Nephron (organoid): ENCODE data around the gene PEX5L.

ENCODE experiments used
- H3K27ac Mint-ChIP-seq, 3 experiments: 2 replicates each; pipeline ENCODE4 v1.8.0; 2020; ENCODE audit warnings: mixed read lengths in 3 of 3, mild to moderate bottlenecking in 2 of 3, moderate library complexity in 1 of 3
- H3K27me3 Mint-ChIP-seq: 2 replicates; pipeline ENCODE4 v1.8.0; 2021; ENCODE audit warnings: low read depth, mild to moderate bottlenecking, moderate library complexity, mixed read lengths
- H3K36me3 Mint-ChIP-seq: 2 replicates; pipeline ENCODE4 v1.8.0; 2020; ENCODE audit warnings: low read depth, mixed read lengths
- H3K4me1 Mint-ChIP-seq: 2 replicates; pipeline ENCODE4 v1.8.0; 2020; ENCODE audit warnings: mixed read lengths
- H3K4me3 Mint-ChIP-seq, 3 experiments: 2 replicates each; pipeline ENCODE4 v1.8.0; 2020; ENCODE audit warnings: mild to moderate bottlenecking in 3 of 3, mixed read lengths in 3 of 3, moderate library complexity in 2 of 3
- H3K9me3 Mint-ChIP-seq: 2 replicates; pipeline ENCODE4 v1.8.0; 2020; ENCODE audit warnings: mixed read lengths
- TF ChIP-seq, protein P1 (sequence below), 3 experiments: fragments of 200-600 bp; sonication (generic); IDR thresholded peaks; one replicate each; pipeline ENCODE4 v1.5.0; 2021; ENCODE audit warnings: antibody characterized with exemption in 3 of 3; ENCODE audit not compliant: unreplicated experiment in 3 of 3

Gene PEX5L

DNA sequence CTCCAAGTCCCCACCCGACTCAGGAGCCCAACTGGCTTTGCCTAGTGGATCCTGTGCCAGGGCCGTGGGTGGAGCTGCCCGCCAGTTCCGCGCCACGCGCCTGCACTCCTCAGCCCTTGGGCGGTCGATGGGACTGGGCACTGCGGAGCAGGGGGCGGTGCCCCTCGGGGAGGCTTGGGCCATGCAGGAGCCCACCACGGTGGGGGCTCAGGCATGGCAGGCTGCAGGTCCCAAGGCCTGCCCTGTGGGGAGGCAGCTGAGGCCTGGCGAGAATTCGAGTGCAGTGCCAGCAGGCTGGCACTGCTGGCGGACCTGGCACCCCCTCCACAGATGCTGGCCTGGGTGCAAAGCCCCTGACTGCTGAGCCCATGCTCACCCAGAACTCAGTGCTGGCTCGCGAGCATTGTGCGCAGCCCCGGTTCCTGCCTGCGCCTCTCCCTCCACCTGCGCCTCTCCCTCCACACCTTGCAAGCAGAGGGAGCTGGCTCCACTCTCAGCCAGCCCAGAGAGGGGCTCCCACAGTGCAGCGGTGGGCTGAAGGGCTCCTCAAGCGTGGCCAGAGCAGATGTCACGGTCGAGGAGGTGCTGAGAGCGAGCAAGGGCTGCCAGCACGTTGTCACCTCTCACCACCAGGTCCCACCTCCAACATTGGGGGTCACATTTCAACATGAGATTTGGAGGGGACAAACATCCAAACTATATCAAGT is 261.2 kb downstream of the PEX5L start:
- Mint-ChIP-seq H3K27me3 (no peaks in the 10 kb centered on the region), H3K9me3 (peaks cover 13% of the 10 kb centered on the region), H3K4me3 (no peak overlapping the region), H3K27ac (no peak overlapping the region), H3K36me3 (peaks cover 66% of the 10 kb centered on the region), H3K4me1 (no peaks in the 10 kb centered on the region)
- TF ChIP-seq, protein P1, sequence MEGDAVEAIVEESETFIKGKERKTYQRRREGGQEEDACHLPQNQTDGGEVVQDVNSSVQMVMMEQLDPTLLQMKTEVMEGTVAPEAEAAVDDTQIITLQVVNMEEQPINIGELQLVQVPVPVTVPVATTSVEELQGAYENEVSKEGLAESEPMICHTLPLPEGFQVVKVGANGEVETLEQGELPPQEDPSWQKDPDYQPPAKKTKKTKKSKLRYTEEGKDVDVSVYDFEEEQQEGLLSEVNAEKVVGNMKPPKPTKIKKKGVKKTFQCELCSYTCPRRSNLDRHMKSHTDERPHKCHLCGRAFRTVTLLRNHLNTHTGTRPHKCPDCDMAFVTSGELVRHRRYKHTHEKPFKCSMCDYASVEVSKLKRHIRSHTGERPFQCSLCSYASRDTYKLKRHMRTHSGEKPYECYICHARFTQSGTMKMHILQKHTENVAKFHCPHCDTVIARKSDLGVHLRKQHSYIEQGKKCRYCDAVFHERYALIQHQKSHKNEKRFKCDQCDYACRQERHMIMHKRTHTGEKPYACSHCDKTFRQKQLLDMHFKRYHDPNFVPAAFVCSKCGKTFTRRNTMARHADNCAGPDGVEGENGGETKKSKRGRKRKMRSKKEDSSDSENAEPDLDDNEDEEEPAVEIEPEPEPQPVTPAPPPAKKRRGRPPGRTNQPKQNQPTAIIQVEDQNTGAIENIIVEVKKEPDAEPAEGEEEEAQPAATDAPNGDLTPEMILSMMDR (IDR thresholded peaks at IDR 0.05; ENCODE audit: unreplicated experiment in 3 of 3): no peak

DNA sequence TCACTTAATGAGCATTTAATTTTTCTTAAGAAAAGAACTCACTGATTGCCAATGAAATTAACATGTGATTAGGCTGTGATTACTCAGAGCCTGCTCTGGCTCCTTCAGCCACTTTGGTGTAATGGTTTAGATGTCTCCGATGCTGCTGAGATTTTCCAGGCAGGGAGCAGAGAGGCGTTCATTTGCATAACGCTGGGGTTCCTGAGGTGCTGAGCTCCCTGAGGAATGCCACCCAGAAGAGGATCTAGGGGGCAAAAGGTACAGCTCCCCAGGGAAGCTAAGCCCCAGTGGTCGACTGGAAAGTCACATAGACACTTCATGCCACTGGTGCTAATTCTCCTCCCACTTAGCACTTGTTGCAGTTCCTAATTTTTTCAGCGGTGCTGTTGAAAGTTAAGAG is 264.4 kb downstream of the PEX5L start:
- H3K27me3 Mint-ChIP-seq: no peaks in the 10 kb centered on the region
- H3K4me1 Mint-ChIP-seq: no peaks in the 10 kb centered on the region
- peaks cover 9% of the 10 kb centered on the region for H3K9me3 Mint-ChIP-seq
- TF ChIP-seq, protein P1 (IDR thresholded peaks at IDR 0.05; ENCODE audit: unreplicated experiment in 3 of 3): no peak
- no peak overlapping the region for H3K4me3 Mint-ChIP-seq
- no peak overlapping the region for H3K27ac Mint-ChIP-seq
- H3K36me3 Mint-ChIP-seq: peaks cover 50% of the 10 kb centered on the region

DNA sequence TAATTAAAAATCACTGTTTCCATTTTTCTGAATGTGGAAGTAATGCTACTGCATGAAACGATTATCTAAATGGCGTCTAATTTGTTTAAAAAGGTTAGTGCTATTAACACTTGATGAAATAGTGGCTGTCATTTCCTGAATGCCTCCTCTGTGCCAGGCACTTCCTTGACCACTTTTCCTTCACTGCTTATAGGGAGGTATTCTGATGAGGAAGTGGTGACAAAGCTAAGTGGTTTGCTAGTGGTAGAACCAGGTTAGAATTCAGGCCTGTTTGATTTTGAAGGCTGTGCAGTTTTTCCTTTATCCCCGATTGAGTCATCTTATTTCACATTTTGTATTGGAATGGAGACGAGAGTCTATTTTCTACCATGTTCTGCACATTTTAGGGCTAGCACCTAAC is 264.9 kb downstream of the PEX5L start:
- H3K27me3 Mint-ChIP-seq: no peaks in the 10 kb centered on the region
- H3K9me3 Mint-ChIP-seq: peaks cover 9% of the 10 kb centered on the region
- TF ChIP-seq, protein P1 (IDR thresholded peaks at IDR 0.05; ENCODE audit: unreplicated experiment in 3 of 3): no peak
- H3K36me3 Mint-ChIP-seq: peaks cover 50% of the 10 kb centered on the region
- H3K27ac Mint-ChIP-seq: no peak overlapping the region
- H3K4me3 Mint-ChIP-seq: no peak overlapping the region
- no peaks in the 10 kb centered on the region for H3K4me1 Mint-ChIP-seq

DNA sequence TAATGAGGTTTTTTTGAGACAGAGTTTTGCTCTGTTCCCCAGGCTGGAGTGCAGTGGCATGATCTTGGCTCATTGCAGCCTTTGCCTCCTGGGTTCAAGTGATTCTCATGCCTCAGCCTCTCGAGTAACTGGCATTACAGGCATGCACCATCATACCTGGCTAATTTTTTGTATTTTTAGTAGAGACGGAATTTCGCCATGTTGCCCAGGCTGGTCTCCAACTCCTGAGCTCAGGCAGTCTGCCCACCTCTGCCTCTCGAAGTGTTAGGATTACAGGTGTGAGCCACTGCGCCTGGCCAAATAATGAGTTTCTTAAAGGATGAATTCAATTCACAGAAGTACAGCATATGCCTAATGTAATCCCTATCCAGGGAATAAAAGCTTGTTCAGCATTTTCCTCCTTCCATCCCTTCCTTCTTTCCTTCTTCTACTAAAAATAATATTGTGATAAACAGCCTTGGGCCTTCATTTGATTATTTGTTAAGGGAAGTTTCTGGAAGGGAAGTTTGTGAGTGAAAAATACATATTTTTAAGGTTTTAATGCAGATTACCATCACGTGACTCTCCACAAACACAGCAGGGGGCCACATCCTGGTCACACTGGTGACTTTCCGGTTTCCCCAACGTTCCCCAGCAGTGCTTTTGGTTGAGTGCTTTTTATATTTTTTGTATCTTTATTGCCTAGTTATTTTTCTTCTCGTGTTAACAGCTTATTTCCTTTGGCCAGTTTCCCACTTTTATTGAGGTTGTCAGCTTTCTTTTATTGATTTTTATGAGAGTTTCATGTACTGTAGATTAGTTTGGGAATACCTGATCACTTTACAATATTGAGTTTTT is 267.1 kb downstream of the PEX5L start:
- TF ChIP-seq, protein P1 (IDR thresholded peaks at IDR 0.05; ENCODE audit: unreplicated experiment in 3 of 3): no peak
- H3K27ac Mint-ChIP-seq: peak overlapping the region in 1 of 3 experiments; percentile 33
- H3K27me3 Mint-ChIP-seq: no peaks in the 10 kb centered on the region
- peaks cover 3% of the 10 kb centered on the region for H3K9me3 Mint-ChIP-seq
- H3K4me1 Mint-ChIP-seq: no peaks in the 10 kb centered on the region
- no peak overlapping the region for H3K4me3 Mint-ChIP-seq
- peaks cover 53% of the 10 kb centered on the region for H3K36me3 Mint-ChIP-seq

DNA sequence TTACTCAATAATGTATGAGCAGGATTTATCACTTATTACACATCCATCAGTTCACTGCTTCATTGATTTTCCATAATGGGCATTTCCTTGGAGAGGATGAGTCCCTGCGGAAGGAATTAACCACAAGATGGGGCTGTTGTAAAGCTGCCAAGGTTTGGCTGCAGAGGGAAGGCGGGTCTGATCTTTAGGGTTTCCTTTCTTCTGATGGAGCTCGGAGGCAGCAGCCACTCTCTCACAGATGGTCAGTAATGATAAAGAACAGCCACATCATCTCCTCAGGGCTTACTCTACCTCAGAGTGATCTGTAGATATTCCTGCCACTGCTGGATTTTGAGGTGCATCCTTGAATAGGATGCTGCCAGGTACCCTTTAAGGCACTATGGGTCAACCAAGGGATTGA is 268.7 kb downstream of the PEX5L start:
- Mint-ChIP-seq H3K9me3 (no peaks in the 10 kb centered on the region), H3K4me3 (no peak overlapping the region), H3K27me3 (no peaks in the 10 kb centered on the region), H3K4me1 (no peaks in the 10 kb centered on the region), H3K27ac (no peak overlapping the region), H3K36me3 (peaks cover 44% of the 10 kb centered on the region)
- TF ChIP-seq, protein P1 (IDR thresholded peaks at IDR 0.05; ENCODE audit: unreplicated experiment in 3 of 3): peak; percentile 27 to 61 (median 33)
